Measurements from ENCODE around the gene EI24.
A peak's percentile ranks its signal among the peaks of the same experiment; 100 is the strongest.

GRCh38 chr11:125588505-125588904 is 19.2 kb downstream of the EI24 start:
- no peak for TF ChIP-seq EGR1 (conservative IDR thresholded peaks at IDR 0.05)
- no peak for TF ChIP-seq NFIC (IDR thresholded peaks at IDR 0.05)
- no peak for TF ChIP-seq CTCF (IDR thresholded peaks at IDR 0.05 in 2 of 3, conservative IDR thresholded peaks at IDR 0.05 in 1 of 3; ENCODE audit: insufficient read depth in 2 of 3, low read depth in 1 of 3, low read length in 3 of 3)
- 0 out of 2 replicates have a peak, but pooled peaks have one; percentile 71 for TF ChIP-seq MTA1 (IDR thresholded peaks at IDR 0.05; ENCODE audit: borderline replicate concordance)
- no peak for TF ChIP-seq FOXK1 (CRISPR knock-in tag; IDR thresholded peaks at IDR 0.05; ENCODE audit: borderline replicate concordance)
- TF ChIP-seq EZH2 (IDR thresholded peaks at IDR 0.05; ENCODE audit: borderline replicate concordance, low read depth, low read length) = no peak
- no peak for TF ChIP-seq KLF16 (IDR thresholded peaks at IDR 0.05)
- no peak for TF ChIP-seq POLR2B (IDR thresholded peaks at IDR 0.05; ENCODE audit: low read depth, partially characterized antibody)
- TF ChIP-seq FOS (IDR thresholded peaks at IDR 0.05; ENCODE audit: extremely low read depth, insufficient read length) = no peak
- TF ChIP-seq BCL6 (CRISPR knock-in tag; IDR thresholded peaks at IDR 0.05) = no peak
- TF ChIP-seq ADNP (tag; IDR thresholded peaks at IDR 0.05) = 0 out of 2 replicates have a peak, but pooled peaks have one; percentile 9
